Endometrial microvascular endothelial cells (primary cell): ENCODE results near the gene CDC73. TPM values are rescaled to one million over a fixed set of nuclear protein-coding genes. Genes with fewer than 3 reads are reported as not detected.
"Not testable (repeated sequence)": the region's sequence is repeated elsewhere in the genome, so short reads cannot be mapped to it uniquely, and the experiment has no call there.

Experiments
- in situ Hi-C: cut with HindIII; loops from 2 replicates; pipeline ENCODE4 v1.10.0; 2017; ENCODE audit warnings: low sequenced_read_pairs, low pct_unique_long_range_greater_than_20kb; ENCODE audit errors: inconsistent ontology term
- total RNA-seq: library from RNA; depleted of rRNA; stranded (reverse); fragments of >200 nt; gene quantifications from one replicate; pipeline ENCODE4 v1.2.3, GENCODE V29; 2015; ENCODE audit errors: inconsistent ontology term

Gene CDC73
- total RNA-seq, 1 donor from 2014 or later: 17.2 TPM

GRCh38 chr1:193156117-193156821 lies 34.4 kb downstream of the CDC73 start:
- in situ Hi-C loops: no loop called here

- in situ Hi-C loops: no loop called here
Observed at GRCh38 chr1:193156822-193157142, 35.0 kb downstream of the CDC73 start.

DNA sequence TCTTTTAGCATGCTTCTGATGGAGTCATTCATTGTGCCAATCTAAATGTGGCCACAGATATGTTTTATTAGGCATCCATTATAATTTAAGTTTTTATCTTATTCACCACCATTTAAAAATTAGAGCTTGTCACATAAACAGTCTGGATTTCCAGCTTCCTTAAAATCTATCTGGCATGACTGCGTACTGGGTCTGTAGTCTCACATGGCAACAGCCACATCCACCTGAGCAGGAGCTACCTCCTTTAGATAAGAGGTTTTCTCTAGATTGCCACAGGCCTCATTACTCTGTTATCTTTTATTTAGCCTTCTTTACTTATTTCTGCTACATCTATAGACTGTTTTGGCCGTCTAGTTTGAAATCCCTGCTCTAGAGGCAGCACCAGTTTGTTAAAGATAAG lies 35.5 kb downstream of the CDC73 start:
- in situ Hi-C loops: no loop called here

DNA sequence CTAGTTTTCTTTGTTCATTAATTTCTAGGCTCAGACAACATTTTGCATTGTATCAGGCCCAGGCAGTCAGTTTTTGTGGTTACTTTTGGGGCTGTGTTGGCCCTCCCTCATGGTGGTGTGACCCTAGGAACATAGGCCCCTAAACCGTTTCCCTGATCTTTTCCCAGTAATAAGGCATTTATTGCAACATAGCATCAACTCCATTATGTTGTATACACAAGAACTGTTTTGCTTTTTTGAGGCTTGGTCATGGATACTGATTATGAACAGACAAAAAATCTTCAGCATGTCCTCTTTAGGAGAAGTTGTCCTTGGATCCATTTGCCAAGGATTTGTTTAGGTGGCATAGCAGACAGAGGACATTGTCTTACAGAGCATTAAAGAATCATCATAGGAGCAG lies 54.3 kb downstream of the CDC73 start:
- in situ Hi-C loops: no loop called here

DNA sequence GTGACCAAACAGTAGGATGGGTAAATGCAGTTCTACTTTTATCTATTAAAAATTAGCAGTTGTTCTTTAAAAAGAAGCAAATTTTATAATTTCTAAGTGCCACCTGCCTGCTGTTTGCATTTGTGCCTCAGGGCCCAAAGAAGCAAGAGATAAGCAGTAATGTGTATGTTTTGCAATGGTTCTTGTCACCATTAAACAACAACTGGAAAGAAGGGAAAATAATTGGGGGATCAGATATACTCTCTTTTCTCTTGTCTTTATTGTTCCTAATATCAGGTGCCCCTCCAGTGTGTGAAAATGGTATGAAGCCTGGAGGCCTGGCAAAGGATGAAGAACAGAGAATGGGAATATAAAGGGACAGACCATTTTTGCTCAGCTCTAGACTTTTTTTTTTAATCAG lies 55.0 kb downstream of the CDC73 start:
- in situ Hi-C loops: no loop called here

GRCh38 chr1:193179094-193179493 lies 57.3 kb downstream of the CDC73 start:
- in situ Hi-C loops: no loop called here

- in situ Hi-C loops: no loop called here
Observed at GRCh38 chr1:193181536-193181935, 59.7 kb downstream of the CDC73 start.

- in situ Hi-C loops: no loop called here
Observed at GRCh38 chr1:193181985-193182384, 60.2 kb downstream of the CDC73 start.

DNA sequence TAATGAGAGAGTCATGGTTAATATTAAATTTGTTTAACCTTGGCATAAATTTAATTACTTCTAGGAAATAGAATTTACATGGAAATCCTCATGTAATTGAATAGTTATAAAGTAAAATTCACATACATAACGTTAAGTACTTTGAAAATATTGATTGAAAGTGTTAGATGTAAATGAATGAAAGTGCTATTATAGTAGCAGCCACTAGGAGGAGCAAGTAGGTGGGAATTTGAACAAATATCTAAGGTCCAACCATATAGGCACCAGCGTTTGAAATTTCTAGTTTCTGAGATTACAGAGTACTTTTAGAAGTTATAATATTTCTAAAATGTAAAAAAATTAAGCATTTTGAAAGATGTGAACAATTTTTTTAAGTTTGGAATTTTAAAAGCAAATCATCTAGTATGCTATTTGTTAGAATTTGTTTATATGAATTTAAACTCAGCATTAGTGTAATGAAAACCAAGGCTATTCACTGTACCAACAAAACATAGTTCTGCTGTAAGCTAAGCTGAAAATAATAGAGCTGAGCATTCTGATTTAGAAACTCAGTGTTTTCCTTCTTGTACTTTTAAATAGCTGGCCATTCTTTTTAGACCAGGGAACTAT lies 61.3 kb downstream of the CDC73 start:
- in situ Hi-C loops: no loop called here

DNA sequence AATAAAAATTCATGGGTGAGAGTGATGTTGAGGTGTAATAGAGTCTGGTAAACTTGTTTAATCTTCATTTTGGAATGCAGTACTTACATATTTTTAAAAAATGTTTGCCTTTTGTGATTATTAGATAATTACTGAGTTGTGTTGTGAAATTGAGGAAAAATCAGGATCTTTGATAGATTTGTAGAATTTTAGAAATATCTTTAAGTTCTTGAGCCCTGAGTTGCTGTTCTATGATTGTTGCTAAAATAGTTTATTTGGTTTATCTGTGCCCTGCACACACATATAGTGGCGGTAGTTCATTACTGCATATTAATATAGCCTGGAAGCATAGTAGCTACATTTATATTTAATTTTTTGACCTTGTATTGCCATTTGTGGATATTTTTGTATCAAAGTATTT lies 62.9 kb downstream of the CDC73 start:
- in situ Hi-C loops: no loop called here

- in situ Hi-C loops: no loop called here
Observed at GRCh38 chr1:193185211-193185610, 63.4 kb downstream of the CDC73 start.

DNA sequence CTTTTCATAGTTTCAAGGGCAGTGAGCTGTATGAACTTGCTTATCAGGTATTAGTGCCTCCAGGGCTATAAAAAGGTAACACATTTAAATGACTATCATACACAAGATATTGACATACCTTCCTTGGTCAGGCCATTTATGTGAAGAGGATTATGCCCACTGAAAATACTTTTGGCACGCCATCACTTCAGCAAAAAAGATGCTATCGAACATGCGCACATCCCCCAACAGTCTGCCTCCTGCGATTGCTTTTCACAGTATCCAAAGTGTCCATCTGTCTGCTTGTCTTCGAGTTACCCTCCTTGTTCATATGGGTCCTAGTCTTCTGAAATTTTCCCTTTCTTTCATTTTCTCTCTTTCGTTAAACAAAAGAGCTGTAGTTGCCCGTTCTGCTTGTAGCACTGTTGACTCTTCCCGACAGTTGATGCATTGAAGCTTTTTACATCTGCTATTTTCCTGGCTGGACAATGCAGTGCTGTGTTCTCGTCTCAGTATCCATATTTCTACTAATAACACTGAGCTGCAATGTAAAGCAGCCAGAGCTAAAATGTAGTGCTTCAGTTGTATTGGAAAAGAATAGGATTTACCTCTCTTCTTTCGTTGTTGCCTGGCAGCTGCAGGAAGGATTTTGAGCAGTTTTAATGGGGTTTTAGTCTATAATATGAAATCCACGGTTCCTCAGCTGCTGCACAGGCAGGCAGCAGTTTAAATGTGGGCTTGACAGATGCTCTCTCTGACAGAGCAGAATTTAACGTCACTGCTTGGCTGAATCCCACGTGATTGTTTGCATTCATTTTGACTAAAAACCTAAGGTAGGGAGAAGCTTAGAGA lies 64.3 kb downstream of the CDC73 start, which contains the start of gene B3GALT2:
TSS of gene B3GALT2 (minus strand) at position 713 of the 831 bp plus-strand sequence. CDS start 5,051 bp downstream, outside the sequence.
- in situ Hi-C loops: no loop called here

- in situ Hi-C loops: no loop called here
Observed at GRCh38 chr1:193187114-193187513, 65.3 kb downstream of the CDC73 start.

DNA sequence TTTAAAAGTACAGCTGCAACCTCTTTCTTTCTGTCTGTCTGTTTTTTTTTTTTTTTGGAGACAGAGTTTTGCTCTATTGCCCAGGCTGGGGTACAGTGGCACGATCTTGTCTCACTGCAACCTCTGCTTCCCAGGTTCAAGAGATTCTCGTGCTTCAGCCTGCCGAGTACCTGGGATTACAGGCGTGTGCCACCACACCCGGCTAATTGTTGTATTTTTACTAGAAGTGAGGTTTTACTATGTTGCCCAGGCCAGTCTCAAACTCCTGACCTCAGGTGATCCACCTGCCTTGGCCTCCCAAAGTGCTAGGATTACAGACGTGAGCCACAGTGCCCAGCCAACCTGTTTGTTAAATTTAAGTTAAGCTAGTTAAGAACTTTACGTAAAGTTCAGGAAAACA lies 67.1 kb downstream of the CDC73 start:
- in situ Hi-C loops: not testable (repeated sequence)

GRCh38 chr1:193189442-193190095 lies 67.7 kb downstream of the CDC73 start:
- in situ Hi-C loops: no loop called here

- in situ Hi-C loops: no loop called here
Observed at GRCh38 chr1:193190096-193190744, 68.4 kb downstream of the CDC73 start.

- in situ Hi-C loops: no loop called here
Observed at GRCh38 chr1:193192586-193192985, 70.8 kb downstream of the CDC73 start.

DNA sequence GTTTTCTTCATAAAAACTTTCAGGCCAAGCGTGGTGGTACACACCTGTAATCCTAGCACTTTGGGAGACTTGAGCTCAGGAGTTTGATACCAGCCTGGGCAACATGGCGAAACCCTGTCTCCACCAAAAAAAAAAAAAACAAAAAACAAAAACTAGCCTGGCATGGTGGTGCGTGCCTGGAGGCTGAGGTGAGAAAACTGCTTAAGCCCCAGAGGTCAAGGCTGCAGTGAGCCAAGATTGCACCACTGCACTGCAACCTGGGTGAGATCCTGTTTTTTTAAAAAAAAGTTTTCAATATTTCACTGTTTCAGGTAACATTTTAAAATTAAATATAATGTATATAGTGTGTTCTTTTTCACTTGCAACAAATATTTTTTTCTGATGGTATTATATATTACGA lies 78.1 kb downstream of the CDC73 start:
- in situ Hi-C loops: no loop called here

DNA sequence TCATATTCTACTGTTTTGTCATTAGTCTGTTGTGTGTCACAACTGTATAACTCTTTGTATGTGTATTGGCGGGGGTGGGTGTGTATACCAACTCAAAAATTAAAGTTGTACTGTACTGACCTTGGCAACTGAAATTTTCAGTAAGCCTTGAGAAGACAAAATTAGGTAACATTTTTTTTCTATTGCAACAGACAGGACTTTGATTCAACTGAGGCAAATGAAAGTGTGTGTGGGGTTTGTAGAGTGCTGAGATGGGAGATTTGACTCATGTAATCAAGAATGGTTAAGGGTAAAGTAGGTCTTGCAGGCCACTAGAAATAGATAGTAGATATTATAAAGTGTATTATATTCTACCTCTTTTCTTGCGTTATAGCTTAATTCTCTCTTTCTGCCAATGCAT lies 79.2 kb downstream of the CDC73 start:
- in situ Hi-C loops: no loop called here
